Stimulated activated CD4-positive, alpha-beta T cell treated with anti-CD3 and anti-CD28 coated beads, Interleukin-4, amount 100 ng/mL, for 48 hours (primary cell): ENCODE results near the gene NUDT22.
"Not testable (repeated sequence)": the region's sequence is repeated elsewhere in the genome, so short reads cannot be mapped to it uniquely, and the experiment has no call there.

Experiments used
- DNase-seq, 2 donors: peaks; one replicate each; pipeline ENCODE4 v3.0.0-alpha.2; 2020; ENCODE audit warnings: low read depth in 2 of 2

Gene NUDT22

DNA sequence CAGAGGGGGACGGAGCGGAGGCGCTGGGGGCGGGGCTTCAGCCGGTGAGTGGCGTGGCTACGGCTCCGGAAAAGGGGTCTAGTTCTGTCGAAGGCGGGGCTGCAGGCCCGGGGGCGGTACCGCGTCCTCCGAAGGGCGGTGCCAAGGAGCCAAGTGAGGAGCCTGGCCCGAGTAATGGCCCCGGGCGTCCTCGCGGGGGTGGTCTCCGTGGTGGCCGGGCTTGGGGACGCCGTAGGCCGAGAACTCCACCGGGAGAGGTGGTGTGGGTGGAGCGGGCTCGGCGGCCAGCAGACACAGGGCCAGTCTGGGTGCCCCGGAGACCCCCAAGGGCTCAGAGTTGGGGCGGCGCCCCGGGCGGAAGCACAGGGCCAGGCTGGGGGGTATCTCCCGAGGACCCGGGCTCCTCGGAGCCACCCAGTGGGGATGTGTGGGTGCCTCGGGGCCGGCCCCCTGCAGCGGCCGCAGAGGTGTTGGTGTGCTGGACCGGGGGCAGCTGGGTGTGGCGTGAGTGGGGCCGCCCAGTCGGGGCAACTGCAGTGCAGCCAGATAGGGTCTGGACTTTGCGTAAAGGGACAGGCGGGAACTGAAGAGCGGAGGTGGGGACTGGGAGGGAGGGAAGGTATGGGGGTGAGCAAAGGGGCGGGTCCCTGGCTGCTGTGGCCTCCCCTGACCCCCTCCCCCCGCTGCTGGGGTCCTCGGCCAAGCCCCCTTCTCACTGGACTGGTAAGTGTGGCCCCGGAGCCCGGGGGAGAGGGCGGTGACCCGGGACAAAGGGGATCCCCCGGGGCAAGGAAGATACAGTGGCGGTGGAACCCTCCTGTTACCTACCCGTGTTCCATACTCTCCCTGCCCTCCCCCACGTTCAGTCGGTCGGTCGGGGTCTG lies 15.7 kb downstream of the NUDT22 start:
- no peak for DNase-seq

DNA sequence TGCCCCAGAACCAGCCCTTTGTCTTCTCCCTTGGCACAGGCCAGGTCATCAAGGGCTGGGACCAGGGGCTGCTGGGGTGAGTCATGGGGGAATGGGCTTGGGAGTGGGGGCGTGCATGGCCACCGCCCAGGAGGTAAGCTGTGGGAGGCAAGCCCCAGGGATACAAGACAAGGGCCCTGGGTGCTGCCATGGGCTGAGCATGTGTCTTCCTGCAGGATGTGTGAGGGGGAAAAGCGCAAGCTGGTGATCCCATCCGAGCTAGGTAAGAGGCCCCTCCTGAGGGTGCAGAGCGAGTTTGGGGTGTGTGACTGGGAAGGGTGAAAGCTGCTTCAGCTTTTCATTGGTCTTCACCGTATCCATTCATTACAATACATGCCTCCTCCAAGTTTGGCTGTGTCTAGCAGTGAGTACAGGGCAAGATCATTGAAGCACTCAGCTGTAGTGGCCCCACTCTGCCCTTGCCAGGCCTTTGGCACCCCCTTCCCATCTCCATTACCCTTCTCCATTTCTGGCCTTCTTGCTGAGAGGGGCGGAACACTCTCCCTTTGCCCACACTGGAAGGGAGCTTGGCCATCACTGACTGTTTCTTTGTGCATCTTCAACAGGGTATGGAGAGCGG lies 17.3 kb downstream of the NUDT22 start:
- no peak for DNase-seq

DNA sequence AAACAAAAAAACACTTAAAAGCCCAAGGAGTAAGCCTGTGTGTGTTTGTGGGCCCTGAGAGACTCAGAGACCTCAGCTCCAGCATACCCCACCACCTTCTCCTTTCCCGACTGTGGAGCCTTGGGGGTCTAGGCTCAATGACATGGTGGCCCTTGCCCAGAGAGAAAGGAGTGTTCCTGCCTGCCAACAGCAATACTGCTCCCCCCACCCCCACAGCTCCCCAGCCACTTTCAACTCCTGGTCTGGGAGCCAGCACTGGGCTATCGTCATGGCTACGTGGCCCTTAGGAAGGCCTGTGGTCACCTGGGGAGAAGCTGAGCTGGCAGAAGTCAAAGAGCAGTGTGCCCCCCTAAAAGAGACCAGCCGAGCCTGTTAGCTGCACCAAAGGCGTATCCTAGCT lies 18.0 kb downstream of the NUDT22 start:
- no peak for DNase-seq

DNA sequence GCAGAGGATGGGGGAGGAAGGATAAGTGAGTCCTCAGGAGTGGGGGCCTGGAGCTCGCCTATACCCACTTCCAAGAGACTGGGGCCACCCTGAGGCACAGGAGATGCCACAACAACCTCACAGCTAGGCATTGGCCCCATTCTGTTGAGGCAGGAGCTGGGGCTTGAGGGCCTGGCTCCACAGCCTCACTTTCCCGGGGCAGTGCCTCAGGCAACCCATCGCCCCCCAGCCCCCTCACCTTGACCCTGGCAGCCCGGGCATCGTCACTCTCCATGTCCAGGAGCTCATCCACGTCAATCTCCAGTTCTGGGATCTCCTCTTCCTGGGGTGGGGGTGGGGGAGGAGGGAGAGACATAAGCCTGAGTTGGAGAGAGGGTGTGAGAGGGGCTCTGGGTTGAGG lies 18.9 kb downstream of the NUDT22 start:
- no peak for DNase-seq

GRCh38 chr11:64245401-64245796 lies 19.3 kb downstream of the NUDT22 start:
- DNase-seq = no peak

DNA sequence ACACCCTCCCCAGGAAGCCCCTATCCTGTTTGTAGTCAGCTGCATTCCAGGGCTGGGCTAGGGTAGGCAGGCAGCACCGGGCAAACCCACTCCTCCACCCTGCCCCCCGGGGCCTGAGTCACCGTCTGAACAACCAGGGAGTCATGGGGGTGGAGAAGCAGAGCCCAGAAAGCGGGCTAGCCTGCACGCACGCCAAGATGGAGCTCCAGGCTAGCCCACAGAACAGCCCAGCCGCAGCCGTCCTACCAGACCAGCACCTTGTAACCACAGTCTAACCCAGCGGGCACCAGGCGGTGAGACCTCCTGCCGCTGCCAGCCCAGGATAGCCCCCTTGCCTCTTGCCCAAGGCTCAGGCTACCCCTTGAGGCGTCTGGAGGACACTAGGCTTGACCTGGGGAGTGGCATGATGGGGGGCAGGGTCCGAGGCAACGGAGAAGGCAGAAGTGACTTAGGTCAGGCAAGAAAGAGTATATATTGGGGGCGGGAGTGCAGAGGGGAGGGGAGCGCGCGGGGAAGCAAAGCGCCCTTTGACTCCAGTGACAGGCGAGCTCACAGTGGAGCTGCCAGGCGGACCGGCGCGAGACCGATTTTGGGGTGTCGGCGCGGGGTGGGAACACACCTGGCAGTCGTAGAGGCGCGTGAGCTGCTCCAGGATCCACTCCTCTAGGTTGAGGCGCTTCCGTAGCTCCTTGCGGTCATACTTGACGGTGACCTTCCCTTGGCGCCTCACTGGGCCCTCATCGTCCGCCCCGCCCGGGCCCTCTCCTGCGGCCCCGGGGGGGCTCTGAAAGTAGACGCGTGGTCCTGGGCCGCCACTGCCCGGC lies 19.9 kb downstream of the NUDT22 start:
- DNase-seq = peak; percentile 67 to 79

GRCh38 chr11:64246621-64246870 lies 20.5 kb downstream of the NUDT22 start:
- not testable (repeated sequence) for DNase-seq

DNA sequence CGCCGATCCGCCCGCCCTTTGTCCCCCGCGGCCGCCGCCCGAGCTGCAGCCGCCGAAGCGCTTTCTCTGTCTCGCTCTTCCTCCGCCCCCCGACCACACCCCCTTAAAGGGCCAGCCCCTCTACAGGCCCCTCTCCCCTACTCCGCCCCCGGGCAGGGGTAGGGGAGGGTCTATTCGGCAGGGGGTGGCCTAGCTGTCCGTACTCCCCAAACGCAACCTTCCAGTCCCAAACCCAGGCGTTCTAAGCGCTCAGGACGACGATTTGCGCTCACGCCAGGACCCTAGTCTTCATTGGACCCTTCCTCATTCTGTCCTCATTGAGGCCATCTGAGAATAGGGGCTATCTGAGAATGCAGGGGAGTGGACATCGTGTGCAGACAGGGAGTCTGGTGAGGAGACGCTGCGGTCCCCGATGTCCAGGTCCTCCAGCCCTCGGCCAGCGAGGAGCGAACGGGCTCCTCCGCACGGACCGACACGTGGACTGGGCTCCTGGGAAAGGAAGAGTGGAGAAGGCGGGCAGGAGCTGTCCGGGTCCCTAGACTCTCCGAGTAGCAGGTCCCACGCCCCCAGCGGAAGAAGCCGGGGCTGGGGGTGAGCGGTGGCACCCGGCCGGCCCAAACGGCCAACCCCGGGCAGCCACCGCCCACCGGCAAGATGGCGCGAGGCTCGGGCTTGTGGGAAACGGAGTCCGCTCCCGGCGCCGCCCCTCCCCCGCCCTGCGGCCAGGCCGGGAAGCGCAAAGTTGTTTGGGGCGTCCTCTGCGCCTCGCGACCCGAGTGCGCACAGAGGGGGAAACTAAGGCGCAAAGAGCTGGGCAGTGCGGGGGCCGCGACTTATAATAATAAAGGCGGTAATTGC lies 21.0 kb downstream of the NUDT22 start, which contains the start of gene PPP1R14B:
PPP1R14B (minus strand) TSS at position 73 of the 858 bp plus-strand sequence. CDS start 270 bp downstream, outside the sequence.
- DNase-seq = peak; percentile 76 to 87

GRCh38 chr11:64247729-64248531 lies 21.9 kb downstream of the NUDT22 start:
- DNase-seq = no peak

DNA sequence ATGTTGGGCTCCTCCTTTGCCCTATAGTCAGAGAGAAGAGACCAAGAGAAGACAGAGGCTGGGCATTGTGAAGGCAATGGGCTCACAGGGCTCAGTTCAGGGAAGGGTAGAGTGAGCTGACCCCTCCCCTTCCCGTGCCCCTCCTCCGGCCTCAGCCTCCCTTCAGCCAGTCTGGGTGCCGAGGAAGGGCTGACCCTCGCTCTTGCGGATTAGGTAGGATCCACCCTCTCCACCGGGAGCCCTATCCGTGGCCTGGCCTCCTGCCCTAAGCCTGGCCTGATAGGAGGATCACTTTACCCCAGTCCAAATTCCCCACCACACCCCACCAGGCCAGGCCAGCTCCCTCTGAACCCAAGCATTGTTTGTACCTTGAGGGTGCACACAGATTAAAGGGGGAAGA lies 22.5 kb downstream of the NUDT22 start:
- no peak for DNase-seq

- DNase-seq = no peak
These were observed 23.0 kb downstream of the NUDT22 start for GRCh38 chr11:64249038-64249437.

DNA sequence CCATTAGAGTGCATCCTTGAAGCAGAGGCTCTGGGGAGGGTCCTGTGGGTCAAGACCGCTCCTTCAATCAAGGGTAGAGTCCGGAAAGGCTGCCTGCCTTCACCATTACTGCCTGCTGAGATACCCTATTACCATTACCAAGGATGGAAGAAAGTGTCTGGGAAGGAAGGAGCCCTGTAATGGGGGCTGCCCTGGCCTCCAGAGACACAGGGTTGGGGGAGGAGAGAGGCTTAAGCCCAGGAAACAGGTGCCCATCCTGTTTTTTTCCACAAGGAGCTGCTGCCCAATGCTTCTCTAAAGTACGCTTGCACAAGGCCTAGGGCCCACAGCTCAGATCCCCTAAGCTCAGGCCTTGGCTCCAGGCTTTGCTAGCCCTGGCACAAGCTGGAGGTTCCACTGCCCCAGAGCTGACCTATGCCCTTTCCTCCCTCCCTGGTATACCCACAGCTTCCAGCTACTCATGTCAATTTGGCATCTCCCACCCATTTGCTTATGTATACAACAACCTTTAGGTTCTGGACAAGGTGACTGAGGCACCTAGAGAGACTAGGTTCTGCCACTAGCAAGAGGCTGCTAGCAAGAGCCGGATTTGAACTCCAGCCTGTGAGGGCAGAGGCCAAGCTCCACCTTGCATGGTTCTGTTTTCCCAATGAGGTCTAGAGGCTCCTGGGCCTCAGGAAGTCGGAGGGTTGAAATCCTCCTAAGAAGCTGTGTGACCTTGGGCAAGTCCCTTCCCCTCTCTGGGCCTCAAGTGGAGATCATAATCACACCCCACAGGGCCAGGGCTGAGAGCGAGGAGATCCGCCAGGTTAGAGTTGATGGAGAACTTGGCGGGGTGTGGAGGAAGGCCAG lies 23.7 kb downstream of the NUDT22 start:
- DNase-seq = no peak

DNA sequence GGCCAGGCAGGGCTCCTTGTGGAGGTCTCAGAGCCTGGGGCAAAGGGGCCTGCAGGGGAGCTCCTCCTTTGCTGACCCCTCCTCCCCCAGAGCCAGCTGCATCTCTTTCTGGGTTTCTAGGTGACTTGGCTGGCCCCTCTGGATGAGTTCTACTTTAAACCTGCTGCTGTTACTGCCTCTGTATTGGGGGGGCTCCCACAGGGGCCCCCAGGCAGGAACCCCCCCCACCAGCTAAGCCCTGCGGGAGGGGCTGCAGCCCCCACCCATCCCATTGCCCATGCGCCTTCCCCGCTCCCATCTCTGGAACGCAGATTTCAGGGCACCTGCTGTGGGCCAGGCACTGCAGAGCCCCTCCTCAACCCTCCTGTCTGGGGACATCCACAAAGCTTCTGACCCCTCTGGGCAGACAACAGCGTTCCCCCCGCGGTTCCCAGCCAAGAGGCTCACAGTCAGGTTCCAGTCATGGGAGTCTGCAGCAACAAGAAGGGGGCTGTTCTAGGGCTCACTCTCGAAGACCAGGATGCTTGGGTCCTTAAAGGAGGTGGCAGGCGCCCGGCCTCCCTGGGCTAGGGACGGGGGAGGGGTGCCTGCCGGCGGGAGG lies 24.4 kb downstream of the NUDT22 start:
- DNase-seq = no peak

- DNase-seq = peak in 1 of 2 donors; percentile 63
These were observed 25.1 kb downstream of the NUDT22 start, which contains the start of gene PLCB3 for GRCh38 chr11:64251016-64251752. TSS of gene PLCB3 (plus strand) at chr11:64251530. CDS start at chr11:64251650, 120 bp downstream.

DNA sequence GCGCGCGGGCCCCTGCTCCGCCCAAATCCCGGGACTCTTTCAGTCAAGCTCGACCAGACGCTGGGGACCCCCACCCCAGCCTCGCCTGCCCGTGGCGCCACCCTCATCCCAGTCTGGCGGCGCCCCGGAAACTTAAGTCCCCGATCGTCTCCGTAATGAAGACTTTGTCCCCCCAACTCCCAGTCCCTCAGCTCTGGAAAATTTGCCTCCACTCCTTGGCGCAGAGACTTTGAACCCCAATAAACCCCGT lies 25.6 kb downstream of the NUDT22 start:
- no peak for DNase-seq

GRCh38 chr11:64252003-64252872 lies 26.2 kb downstream of the NUDT22 start:
- no peak for DNase-seq

- DNase-seq = no peak
These were observed 27.0 kb downstream of the NUDT22 start for GRCh38 chr11:64253043-64253442.

GRCh38 chr11:64253481-64253880 lies 27.4 kb downstream of the NUDT22 start:
- no peak for DNase-seq
